ENCODE results near the gene HNRNPLL. TPM values are rescaled to one million over a fixed set of nuclear protein-coding genes. Genes with fewer than 3 reads are reported as not detected.

Gene HNRNPLL
- total RNA-seq, 1 experiment from 2014 or later = 59.4 TPM

DNA sequence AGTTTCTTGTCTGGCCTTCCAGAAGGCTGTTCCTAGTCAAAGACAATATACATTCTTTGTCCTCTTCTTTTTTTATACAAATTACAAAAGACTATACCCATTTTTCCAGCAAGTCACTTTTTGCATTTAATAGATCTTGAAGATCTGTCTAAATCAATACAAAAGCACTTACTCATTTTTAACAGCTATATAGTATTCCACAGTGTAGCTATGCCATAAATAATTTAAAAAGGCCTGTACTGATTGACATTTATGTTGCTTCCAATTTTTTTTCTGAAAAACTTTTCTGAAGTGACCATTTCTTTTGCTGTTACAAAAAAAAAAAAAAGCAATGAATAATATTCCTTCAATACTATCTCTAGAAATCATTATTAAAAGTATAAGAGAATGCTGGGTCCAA is 30.3 kb upstream of the HNRNPLL start:
- Mint-ChIP-seq H3K27me3 (ENCODE audit: insufficient read depth, unreplicated experiment) (no peaks in the 10 kb centered on the region), H3K4me3 (ENCODE audit: unreplicated experiment) (no peak overlapping the region), H3K9me3 (ENCODE audit: unreplicated experiment) (peaks cover 10% of the 10 kb centered on the region), H3K27ac (ENCODE audit: unreplicated experiment) (no peak overlapping the region), H3K36me3 (ENCODE audit: insufficient read depth, unreplicated experiment) (no peaks in the 10 kb centered on the region), H3K4me1 (ENCODE audit: low read depth, unreplicated experiment) (no peaks in the 10 kb centered on the region)
- DNase-seq = no peak
- CTCF ChIA-PET = no interaction called here
- Histone ChIP-seq H3K36me3 (ENCODE audit: control insufficient read depth, insufficient read depth, low read length) (no peaks in the 10 kb centered on the region), H3K4me1 (peaks cover 3% of the 10 kb centered on the region; the same call in 1 of the 2 replicates), H3K27me3 (replicated peaks; ENCODE audit: control insufficient read depth, insufficient read depth, low read length) (no peaks in the 10 kb centered on the region), H3K9me3 (peaks cover 3% of the 10 kb centered on the region; the same call in 1 of the 2 replicates), H3K4me3 (ENCODE audit: low read depth, low read length) (no peak overlapping the region)
- POLR2A ChIA-PET = no interaction called here
- TF ChIP-seq, protein P1, sequence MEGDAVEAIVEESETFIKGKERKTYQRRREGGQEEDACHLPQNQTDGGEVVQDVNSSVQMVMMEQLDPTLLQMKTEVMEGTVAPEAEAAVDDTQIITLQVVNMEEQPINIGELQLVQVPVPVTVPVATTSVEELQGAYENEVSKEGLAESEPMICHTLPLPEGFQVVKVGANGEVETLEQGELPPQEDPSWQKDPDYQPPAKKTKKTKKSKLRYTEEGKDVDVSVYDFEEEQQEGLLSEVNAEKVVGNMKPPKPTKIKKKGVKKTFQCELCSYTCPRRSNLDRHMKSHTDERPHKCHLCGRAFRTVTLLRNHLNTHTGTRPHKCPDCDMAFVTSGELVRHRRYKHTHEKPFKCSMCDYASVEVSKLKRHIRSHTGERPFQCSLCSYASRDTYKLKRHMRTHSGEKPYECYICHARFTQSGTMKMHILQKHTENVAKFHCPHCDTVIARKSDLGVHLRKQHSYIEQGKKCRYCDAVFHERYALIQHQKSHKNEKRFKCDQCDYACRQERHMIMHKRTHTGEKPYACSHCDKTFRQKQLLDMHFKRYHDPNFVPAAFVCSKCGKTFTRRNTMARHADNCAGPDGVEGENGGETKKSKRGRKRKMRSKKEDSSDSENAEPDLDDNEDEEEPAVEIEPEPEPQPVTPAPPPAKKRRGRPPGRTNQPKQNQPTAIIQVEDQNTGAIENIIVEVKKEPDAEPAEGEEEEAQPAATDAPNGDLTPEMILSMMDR (IDR thresholded peaks at IDR 0.05; ENCODE audit: insufficient read depth in 1 of 2, low read depth in 1 of 2, low read length in 1 of 2, severe bottlenecking in 1 of 2, unreplicated experiment in 1 of 2) = no peak
- BruUV-seq (replicated peaks) = no TSS peak
- intact Hi-C loops (cut with micrococcal nuclease; ENCODE audit: unreplicated experiment) = no loop called here

DNA sequence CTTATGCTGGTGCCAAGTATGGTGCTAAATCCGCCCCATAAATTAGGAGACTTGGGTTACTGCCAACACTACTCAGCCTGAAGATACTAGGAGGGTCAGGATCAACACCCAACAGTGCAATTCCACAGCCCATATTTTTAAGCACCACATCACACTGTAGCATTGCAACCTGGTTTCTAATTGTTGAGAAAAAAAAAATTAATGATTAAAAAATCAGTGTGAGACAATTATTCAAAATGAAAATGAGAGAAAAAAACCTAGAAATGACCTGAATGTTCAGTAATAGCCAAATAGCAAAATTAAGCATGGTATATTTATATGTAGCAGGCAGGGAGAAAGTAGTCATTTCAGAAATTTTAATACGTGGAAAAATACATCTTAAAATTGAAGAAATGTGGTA is 29.2 kb upstream of the HNRNPLL start:
- Histone ChIP-seq H3K36me3 (ENCODE audit: control insufficient read depth, insufficient read depth, low read length) (no peaks in the 10 kb centered on the region), H3K4me1 (peaks cover 13% of the 10 kb centered on the region; the same call in 1 of the 2 replicates), H3K9me3 (peaks cover 3% of the 10 kb centered on the region; the same call in 1 of the 2 replicates), H3K27me3 (replicated peaks; ENCODE audit: control insufficient read depth, insufficient read depth, low read length) (no peaks in the 10 kb centered on the region), H3K4me3 (ENCODE audit: low read depth, low read length) (no peak overlapping the region)
- H3K9me3 Mint-ChIP-seq (ENCODE audit: unreplicated experiment) = peaks cover 10% of the 10 kb centered on the region
- no peak overlapping the region for H3K27ac Mint-ChIP-seq (ENCODE audit: unreplicated experiment)
- intact Hi-C loops (cut with micrococcal nuclease; ENCODE audit: unreplicated experiment) = no loop called here
- ChIA-PET CTCF (no interaction called here), POLR2A (no interaction called here)
- H3K4me3 Mint-ChIP-seq (ENCODE audit: unreplicated experiment) = no peak overlapping the region
- H3K4me1 Mint-ChIP-seq (ENCODE audit: low read depth, unreplicated experiment) = peaks cover 8% of the 10 kb centered on the region
- H3K27me3 Mint-ChIP-seq (ENCODE audit: insufficient read depth, unreplicated experiment) = no peaks in the 10 kb centered on the region
- TF ChIP-seq, protein P1 (IDR thresholded peaks at IDR 0.05; ENCODE audit: insufficient read depth in 1 of 2, low read depth in 1 of 2, low read length in 1 of 2, severe bottlenecking in 1 of 2, unreplicated experiment in 1 of 2) = no peak
- no peaks in the 10 kb centered on the region for H3K36me3 Mint-ChIP-seq (ENCODE audit: insufficient read depth, unreplicated experiment)
- no peak for DNase-seq
- no TSS peak for BruUV-seq (replicated peaks)

DNA sequence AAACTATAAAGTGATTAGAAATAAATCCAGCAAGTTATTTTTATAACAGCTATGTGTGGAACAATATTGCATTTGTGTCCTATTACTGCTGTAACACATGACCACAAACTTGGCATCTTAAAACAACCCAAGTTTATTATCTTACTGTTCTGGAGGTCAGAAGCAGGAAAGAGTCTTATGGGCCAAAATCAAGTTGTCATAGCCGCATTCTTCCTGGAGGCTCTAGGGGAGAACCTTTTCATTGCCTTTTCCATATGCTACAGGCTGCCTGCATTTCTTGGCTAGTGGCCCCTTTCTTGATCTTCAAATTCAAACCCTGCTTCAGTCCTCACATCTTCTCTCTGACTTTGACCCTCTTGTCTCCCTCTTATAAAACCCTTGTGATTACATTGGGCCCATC is 27.0 kb upstream of the HNRNPLL start:
- Histone ChIP-seq H3K4me1 (peaks cover 30% of the 10 kb centered on the region; the same call in 1 of the 2 replicates), H3K27me3 (replicated peaks; ENCODE audit: control insufficient read depth, insufficient read depth, low read length) (no peaks in the 10 kb centered on the region), H3K4me3 (ENCODE audit: low read depth, low read length) (no peak overlapping the region), H3K36me3 (ENCODE audit: control insufficient read depth, insufficient read depth, low read length) (no peaks in the 10 kb centered on the region), H3K9me3 (peaks cover 3% of the 10 kb centered on the region; the same call in 1 of the 2 replicates)
- Mint-ChIP-seq H3K9me3 (ENCODE audit: unreplicated experiment) (peaks cover 10% of the 10 kb centered on the region), H3K4me1 (ENCODE audit: low read depth, unreplicated experiment) (peaks cover 18% of the 10 kb centered on the region), H3K36me3 (ENCODE audit: insufficient read depth, unreplicated experiment) (peaks cover 4% of the 10 kb centered on the region), H3K4me3 (ENCODE audit: unreplicated experiment) (no peak overlapping the region), H3K27ac (ENCODE audit: unreplicated experiment) (no peak overlapping the region), H3K27me3 (ENCODE audit: insufficient read depth, unreplicated experiment) (no peaks in the 10 kb centered on the region)
- POLR2A ChIA-PET = no interaction called here
- TF ChIP-seq, protein P1 (IDR thresholded peaks at IDR 0.05; ENCODE audit: insufficient read depth in 1 of 2, low read depth in 1 of 2, low read length in 1 of 2, severe bottlenecking in 1 of 2, unreplicated experiment in 1 of 2) = no peak
- CTCF ChIA-PET = no interaction called here
- BruUV-seq (replicated peaks) = no TSS peak
- DNase-seq = no peak
- intact Hi-C loops (cut with micrococcal nuclease; ENCODE audit: unreplicated experiment) = no loop called here

All from Caco-2 (cell line).